Smooth muscle cell (in vitro differentiated cells): Measurements from ENCODE around the gene PTAFR. TPM values are rescaled to one million over a fixed set of nuclear protein-coding genes. Genes with fewer than 3 reads are reported as not detected.

ENCODE experiments used
- DNase-seq: peaks from one replicate; lab custom pipeline; 2025; ENCODE audit not compliant: unreplicated experiment; lab: John Stamatoyannopoulos, UW
- H2AFZ ChIP-seq: fragments of 200-600 bp; sonication (generic); 2 replicates; pipeline ENCODE4 v1.6.0; 2016; ENCODE audit warnings: antibody characterized with exemption, low read depth, mild to moderate bottlenecking
- H3F3A ChIP-seq: fragments of 200-600 bp; sonication (generic); 2 replicates; pipeline ENCODE4 v1.6.0; 2017; ENCODE audit warnings: antibody characterized with exemption, low read depth
- H3K27ac ChIP-seq: fragments of 200-600 bp; sonication (generic); 2 replicates; pipeline ENCODE4 v1.5.1; 2016; ENCODE audit warnings: low read depth, mild to moderate bottlenecking
- H3K27me3 ChIP-seq: fragments of 200-600 bp; sonication (generic); 2 replicates; pipeline ENCODE4 v1.6.1; 2016; ENCODE audit warnings: low read depth, mild to moderate bottlenecking
- H3K36me3 ChIP-seq: fragments of 200-600 bp; sonication (generic); 2 replicates; pipeline ENCODE4 v1.5.1; 2016; ENCODE audit warnings: low read depth
- H3K4me1 ChIP-seq: fragments of 200-600 bp; sonication (generic); 2 replicates; pipeline ENCODE4 v1.5.1; 2016; ENCODE audit warnings: low read depth
- H3K4me2 ChIP-seq: fragments of 200-600 bp; sonication (generic); 2 replicates; pipeline ENCODE4 v1.6.0; 2016; ENCODE audit warnings: mild to moderate bottlenecking
- H3K4me3 ChIP-seq: fragments of 200-600 bp; sonication (generic); 2 replicates; pipeline ENCODE4 v1.5.1; 2016; ENCODE audit warnings: mild to moderate bottlenecking
- H3K79me2 ChIP-seq: fragments of 200-600 bp; sonication (generic); 2 replicates; pipeline ENCODE4 v1.6.0; 2016; ENCODE audit warnings: low read depth, mild to moderate bottlenecking
- H3K9ac ChIP-seq: fragments of 200-600 bp; sonication (generic); 2 replicates; pipeline ENCODE4 v1.6.0; 2016; ENCODE audit warnings: low read depth
- H3K9me3 ChIP-seq: fragments of 200-600 bp; sonication (generic); replicated peaks from 2 replicates; pipeline ENCODE4 v1.5.1; 2016; ENCODE audit warnings: low read depth
- H4K20me1 ChIP-seq: fragments of 200-600 bp; sonication (generic); 2 replicates; pipeline ENCODE4 v1.6.0; 2016; ENCODE audit warnings: low read depth
- CTCF ChIP-seq: fragments of 200-600 bp; sonication (generic); IDR thresholded peaks from 2 replicates; pipeline ENCODE4 v1.5.1; 2017; ENCODE audit warnings: borderline replicate concordance, mild to moderate bottlenecking, antibody characterized with exemption; ENCODE audit not compliant: insufficient read depth, poor library complexity, severe bottlenecking
- WGBS: methylation state at CpG from one replicate; pipeline ENCODE4 v1.1.7; 2016; ENCODE audit warnings: low lambda C conversion rate; 5-methylcytosine and 5-hydroxymethylcytosine counted together
- polyA plus RNA-seq: library from polyadenylated mRNA; unstranded; fragments of >200 nt; fragmentation: Nextera tagmentation; extraction: Ambion mirVana; gene quantifications from 2 replicates; pipeline ENCODE4 v1.2.1, GENCODE V29; 2016
- total RNA-seq: library from RNA; depleted of rRNA; stranded (reverse); fragments of >200 nt; gene quantifications from 2 replicates; pipeline ENCODE4 v1.2.3, GENCODE V29; 2014

Gene PTAFR
- total and polyA plus RNA-seq, 2 experiments from 2014 or later = 0.16 to 0.49 TPM

GRCh38 chr1:28113242-28113572 is 63.3 kb downstream of the PTAFR start:
- 95% methylated on average over 3 of the region's 3 CpGs for WGBS
- Histone ChIP-seq H3K4me2 (no peak overlapping the region), H3K36me3 (no peaks in the 10 kb centered on the region)

GRCh38 chr1:28112388-28113241 is 63.9 kb downstream of the PTAFR start:
- Histone ChIP-seq H3K4me3 (no peak overlapping the region), H4K20me1 (no peaks in the 10 kb centered on the region), H3K4me1 (no peaks in the 10 kb centered on the region), H2AFZ (no peak overlapping the region), H3K36me3 (no peaks in the 10 kb centered on the region), H3K79me2 (no peaks in the 10 kb centered on the region), H3K27me3 (no peaks in the 10 kb centered on the region), H3K9me3 (no peaks in the 10 kb centered on the region), H3K9ac (no peak overlapping the region), H3K27ac (no peak overlapping the region), H3F3A (no peaks in the 10 kb centered on the region), H3K4me2 (no peak overlapping the region)
- no peak for TF ChIP-seq CTCF
- WGBS = 84% methylated on average over 5 of the region's 5 CpGs
- no peak for DNase-seq

More at GRCh38 chr1:28113242-28113572, 63.3 kb downstream of the PTAFR start:
- Histone ChIP-seq H3F3A (no peaks in the 10 kb centered on the region), H3K79me2 (no peaks in the 10 kb centered on the region), H3K27me3 (no peaks in the 10 kb centered on the region), H3K27ac (no peak overlapping the region), H2AFZ (no peak overlapping the region), H3K9me3 (no peaks in the 10 kb centered on the region), H3K9ac (no peak overlapping the region), H4K20me1 (no peaks in the 10 kb centered on the region), H3K4me3 (no peak overlapping the region), H3K4me1 (no peaks in the 10 kb centered on the region)
- TF ChIP-seq CTCF = no peak
- no peak for DNase-seq

GRCh38 chr1:28111157-28111556 is 65.3 kb downstream of the PTAFR start:
- no peak for DNase-seq
- WGBS = 98% methylated on average over 2 of the region's 2 CpGs
- no peak overlapping the region for H3K9ac ChIP-seq
- H2AFZ ChIP-seq = no peak overlapping the region
- H3K4me3 ChIP-seq = no peak overlapping the region
- H3K27ac ChIP-seq = no peak overlapping the region
- no peaks in the 10 kb centered on the region for H3K9me3 ChIP-seq
- no peaks in the 10 kb centered on the region for H4K20me1 ChIP-seq
- no peaks in the 10 kb centered on the region for H3K4me1 ChIP-seq
- no peaks in the 10 kb centered on the region for H3F3A ChIP-seq
- TF ChIP-seq CTCF = no peak
- no peaks in the 10 kb centered on the region for H3K27me3 ChIP-seq
- no peaks in the 10 kb centered on the region for H3K79me2 ChIP-seq
- H3K36me3 ChIP-seq = no peaks in the 10 kb centered on the region
- no peak overlapping the region for H3K4me2 ChIP-seq

- no peak overlapping the region for H3K4me2 ChIP-seq
- H3K9me3 ChIP-seq = no peaks in the 10 kb centered on the region
- H3K79me2 ChIP-seq = no peaks in the 10 kb centered on the region
- WGBS = 70% methylated on average over 1 of the region's 1 CpG
- H3K36me3 ChIP-seq = no peaks in the 10 kb centered on the region
- H3K27ac ChIP-seq = no peak overlapping the region
- H4K20me1 ChIP-seq = no peaks in the 10 kb centered on the region
- no peak for DNase-seq
- no peak overlapping the region for H3K9ac ChIP-seq
- H3K4me3 ChIP-seq = no peak overlapping the region
- H3K4me1 ChIP-seq = no peaks in the 10 kb centered on the region
- H3F3A ChIP-seq = no peaks in the 10 kb centered on the region
- no peaks in the 10 kb centered on the region for H3K27me3 ChIP-seq
- H2AFZ ChIP-seq = peak overlapping the region; percentile 30
- TF ChIP-seq CTCF = no peak
These were observed 65.9 kb downstream of the PTAFR start for GRCh38 chr1:28110555-28110954.
